ENCODE measurements around the gene MGAM2.

- TF ChIP-seq, protein P1, sequence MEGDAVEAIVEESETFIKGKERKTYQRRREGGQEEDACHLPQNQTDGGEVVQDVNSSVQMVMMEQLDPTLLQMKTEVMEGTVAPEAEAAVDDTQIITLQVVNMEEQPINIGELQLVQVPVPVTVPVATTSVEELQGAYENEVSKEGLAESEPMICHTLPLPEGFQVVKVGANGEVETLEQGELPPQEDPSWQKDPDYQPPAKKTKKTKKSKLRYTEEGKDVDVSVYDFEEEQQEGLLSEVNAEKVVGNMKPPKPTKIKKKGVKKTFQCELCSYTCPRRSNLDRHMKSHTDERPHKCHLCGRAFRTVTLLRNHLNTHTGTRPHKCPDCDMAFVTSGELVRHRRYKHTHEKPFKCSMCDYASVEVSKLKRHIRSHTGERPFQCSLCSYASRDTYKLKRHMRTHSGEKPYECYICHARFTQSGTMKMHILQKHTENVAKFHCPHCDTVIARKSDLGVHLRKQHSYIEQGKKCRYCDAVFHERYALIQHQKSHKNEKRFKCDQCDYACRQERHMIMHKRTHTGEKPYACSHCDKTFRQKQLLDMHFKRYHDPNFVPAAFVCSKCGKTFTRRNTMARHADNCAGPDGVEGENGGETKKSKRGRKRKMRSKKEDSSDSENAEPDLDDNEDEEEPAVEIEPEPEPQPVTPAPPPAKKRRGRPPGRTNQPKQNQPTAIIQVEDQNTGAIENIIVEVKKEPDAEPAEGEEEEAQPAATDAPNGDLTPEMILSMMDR (IDR thresholded peaks at IDR 0.05 in 8 of 11, conservative IDR thresholded peaks at IDR 0.05 in 3 of 11): no peak
- no peak for TF ChIP-seq POLR2AphosphoS5 (IDR thresholded peaks at IDR 0.05)
- no peak for TF ChIP-seq POLR2A (IDR thresholded peaks at IDR 0.05)
These were observed 69.7 kb downstream of the MGAM2 start for GRCh38 chr7:142181211-142181610.

All from spleen (tissue), 7 donors.